Endothelial cell of umbilical vein (primary cell): ENCODE measurements around the gene PDLIM5. TPM values are rescaled to one million over a fixed set of nuclear protein-coding genes. Genes with fewer than 3 reads are reported as not detected.

ENCODE experiments used
- BruUV-seq: library from RNA; stranded (reverse); fragments of 400-500 nt; replicated peaks from 2 replicates; lab custom pipeline; 2021; lab: Mats Ljungman, UMichigan
- CTCF ChIA-PET: fragments of 300-600, 350-600 bp; sonication (Branson Sonifier 250); formaldehyde crosslinking; loops from one replicate; lab custom pipeline; 2021; ENCODE audit warnings: antibody characterized with exemption, inconsistent platforms; lab: Charles Lee
- POLR2A ChIA-PET: fragments of 300-600, 350-600 bp; sonication (Branson Sonifier 250); formaldehyde crosslinking; loops from one replicate; lab custom pipeline; 2021; ENCODE audit warnings: antibody characterized with exemption, inconsistent platforms; lab: Charles Lee
- DNase-seq: peaks from one replicate; pipeline ENCODE4 v3.0.0-alpha.2; 2011; ENCODE audit warnings: low read depth, low spot score
- FAIRE-seq: peaks from 2 replicates; lab custom pipeline; 2011; peaks lifted over from hg19 to GRCh38; lab: Jason Lieb, UNC
- H2AFZ ChIP-seq: 2 replicates; pipeline ENCODE4 v1.6.0; 2012; ENCODE audit warnings: low read depth, low read length, control low read depth, inconsistent platforms
- H3K27ac ChIP-seq: 2 replicates; pipeline ENCODE4 v1.5.1; 2011; ENCODE audit warnings: low read depth, mild to moderate bottlenecking, control low read depth, low read length, moderate library complexity; ENCODE audit not compliant: insufficient read depth
- H3K27me3 ChIP-seq, 2 experiments: 2 replicates each; pipeline versions ENCODE4 v1.6.0 to v1.6.1; 2011; ENCODE audit warnings: low read length in 2 of 2, mixed read lengths in 1 of 2; ENCODE audit not compliant: control insufficient read depth in 2 of 2, insufficient read depth in 2 of 2
- H3K36me3 ChIP-seq, 2 experiments: 2 replicates in 1 of 2; 3 replicates in 1 of 2; pipeline ENCODE4 v1.5.1; 2011; ENCODE audit warnings: low read length in 2 of 2, mild to moderate bottlenecking in 1 of 2, moderate library complexity in 1 of 2; ENCODE audit not compliant: control insufficient read depth in 2 of 2, insufficient read depth in 2 of 2; ENCODE audit errors: extremely low read depth in 1 of 2
- H3K4me1 ChIP-seq: 3 replicates; pipeline ENCODE4 v1.5.1; 2011; ENCODE audit warnings: mild to moderate bottlenecking, low read length; ENCODE audit not compliant: control insufficient read depth, insufficient read depth; ENCODE audit errors: extremely low read depth
- H3K4me2 ChIP-seq: 2 replicates; pipeline ENCODE4 v1.6.1; 2011; ENCODE audit warnings: low read length, control low read depth, mixed read lengths; ENCODE audit not compliant: insufficient read depth
- H3K4me3 ChIP-seq, 3 experiments: fragments of 200-600 bp in 1 of 3; sonication (generic), shearing (Covaris generic) in 1 of 3; replicated peaks in 1 of 3; 2 replicates each; pipeline ENCODE4 v1.5.1; 2011 to 2016; ENCODE audit warnings: control low read depth in 3 of 3, low read length in 3 of 3, mild to moderate bottlenecking in 2 of 3, inconsistent platforms in 1 of 3, low read depth in 1 of 3, moderate library complexity in 1 of 3; ENCODE audit not compliant: insufficient read depth in 1 of 3
- H3K79me2 ChIP-seq: 2 replicates; pipeline ENCODE4 v1.6.0; 2012; ENCODE audit warnings: low read length, inconsistent platforms; ENCODE audit not compliant: control insufficient read depth, insufficient read depth
- H3K9ac ChIP-seq: replicated peaks from 2 replicates; pipeline ENCODE3; 2011; ENCODE audit warnings: low read length, control low read depth; ENCODE audit not compliant: insufficient read depth; ENCODE audit errors: extremely low read depth
- H3K9me1 ChIP-seq: replicated peaks from 3 replicates; pipeline ENCODE4 v1.6.0; 2011; ENCODE audit warnings: mild to moderate bottlenecking, low read length; ENCODE audit not compliant: control insufficient read depth, insufficient read depth; ENCODE audit errors: extremely low read depth
- H3K9me3 ChIP-seq: replicated peaks from 2 replicates; pipeline ENCODE4 v1.5.1; 2012; ENCODE audit warnings: low read length, inconsistent platforms; ENCODE audit not compliant: control insufficient read depth, insufficient read depth
- H4K20me1 ChIP-seq: replicated peaks from 2 replicates; pipeline ENCODE3; 2011; ENCODE audit warnings: mild to moderate bottlenecking, low read length; ENCODE audit not compliant: control insufficient read depth, insufficient read depth; ENCODE audit errors: extremely low read depth
- CTCF ChIP-seq, 2 donors: IDR thresholded peaks; 1 replicate in 1 of 2; 2 replicates in 1 of 2; pipeline ENCODE4 v1.5.1; 2011; ENCODE audit warnings: low read length in 2 of 2, mild to moderate bottlenecking in 2 of 2, moderate library complexity in 2 of 2, control low read depth in 1 of 2, inconsistent platforms in 1 of 2, low read depth in 1 of 2; ENCODE audit not compliant: insufficient read depth in 1 of 2; ENCODE audit errors: extremely low read depth in 1 of 2
- EZH2 ChIP-seq: IDR thresholded peaks from 2 replicates; pipeline ENCODE4 v1.6.1; 2012; ENCODE audit warnings: borderline replicate concordance, low read depth, mild to moderate bottlenecking, moderate library complexity, low read length, inconsistent platforms; ENCODE audit not compliant: severe bottlenecking
- FOS ChIP-seq: IDR thresholded peaks from 2 replicates; pipeline ENCODE4 v1.6.1; 2011; ENCODE audit warnings: mild to moderate bottlenecking, low read length, moderate library complexity, borderline replicate concordance; ENCODE audit not compliant: insufficient read depth
- GATA2 ChIP-seq: IDR thresholded peaks from 2 replicates; pipeline ENCODE4 v1.7.0; 2011; ENCODE audit warnings: low read depth, mild to moderate bottlenecking, moderate library complexity, mixed read lengths, low read length; ENCODE audit not compliant: insufficient read length, insufficient read depth
- JUN ChIP-seq: IDR thresholded peaks from 2 replicates; pipeline ENCODE4 v1.6.1; 2011; ENCODE audit warnings: borderline replicate concordance, low read depth; ENCODE audit not compliant: insufficient read length, insufficient read depth
- MYC ChIP-seq: IDR thresholded peaks from one replicate; pipeline ENCODE4 v1.6.1; 2011; ENCODE audit warnings: mild to moderate bottlenecking, low read depth, low read length
- POLR2A ChIP-seq: IDR thresholded peaks from 2 replicates; pipeline ENCODE4 v1.6.1; 2012; ENCODE audit warnings: low read depth, mild to moderate bottlenecking, control low read depth, low read length
- POLR2AphosphoS5 ChIP-seq: IDR thresholded peaks from 2 replicates; pipeline ENCODE4 v1.6.1; 2012; ENCODE audit warnings: low read depth, mild to moderate bottlenecking, control low read depth, low read length, moderate library complexity; ENCODE audit not compliant: insufficient read depth
- dilution Hi-C: fragments of 300-500 bp; cut with MboI; formaldehyde crosslinking; loops from one replicate; pipeline ENCODE4 v1.15.0; 2019; ENCODE audit warnings: low sequenced_read_pairs; ENCODE audit not compliant: extremely low pct_ligation_motif_present
- intact Hi-C: fragments of 100-400 bp; cut with micrococcal nuclease; formaldehyde crosslinking; loops from one replicate; pipeline ENCODE4 v1.10.0; 2022
- polyA plus RNA-seq, 4 experiments: library from polyadenylated mRNA; depleted of rRNA in 3 of 4; stranded (reverse) in 3 of 4; unstranded in 1 of 4; fragments of >200 nt; gene quantifications; 2 replicates each; pipeline versions ENCODE4 v1.2.1 to v1.2.3, GENCODE V29; 2011 to 2012; ENCODE audit warnings: missing spikeins in 1 of 4
- total RNA-seq: library from RNA; stranded (reverse); gene quantifications from 2 replicates; pipeline ENCODE4 v1.2.3, GENCODE V29; 2021
- TF ChIP-seq, protein P1 (sequence below): IDR thresholded peaks from 2 replicates; pipeline ENCODE4 v1.6.1; 2011; ENCODE audit not compliant: insufficient read depth, insufficient read length

Gene PDLIM5
- total and polyA plus RNA-seq, 2 donors (not counting 3 experiments of a cell fraction or from before 2014, with no cell fraction given): 243 to 310 TPM

DNA sequence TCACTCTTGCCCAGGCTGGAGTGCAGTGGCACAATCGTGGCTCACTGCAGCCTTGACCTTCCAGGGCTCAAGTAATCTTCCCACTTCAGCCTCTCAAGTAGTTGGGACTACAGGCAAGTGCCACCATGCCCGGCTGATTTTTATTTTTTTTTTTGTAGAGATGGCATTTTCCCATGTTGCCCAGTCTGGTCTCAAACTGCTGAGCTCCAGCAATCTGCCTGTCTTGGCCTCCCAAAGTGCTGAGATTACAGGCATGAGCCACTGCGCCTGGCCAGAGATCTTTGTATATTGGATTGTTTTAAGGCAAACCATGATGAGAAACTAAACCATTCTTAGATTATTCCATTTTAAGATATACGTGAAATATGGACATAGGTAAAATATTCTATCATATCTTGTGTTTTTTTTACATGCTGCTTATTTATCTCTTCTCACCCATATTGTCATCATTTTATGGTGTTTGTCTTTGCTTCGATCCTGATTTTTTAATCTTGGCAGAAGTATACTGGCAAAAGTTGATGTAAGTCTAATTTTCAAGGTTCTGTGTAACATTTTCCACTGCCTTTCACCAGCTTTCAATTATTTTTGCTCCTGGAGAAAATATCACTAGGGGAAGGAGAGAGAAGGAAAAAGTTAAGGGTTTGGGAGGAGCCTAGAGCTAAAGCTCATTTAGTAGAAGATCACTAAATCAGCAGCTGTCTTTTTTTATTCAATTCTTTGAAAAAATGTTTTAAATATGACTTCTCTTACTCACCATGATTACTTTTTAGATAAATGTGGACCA, 27.8 kb downstream of the PDLIM5 start:
- POLR2A ChIA-PET: interaction anchor here (0.7 kb wide), 1 partner anchor 625 kb away, joined by 3 read pairs; no protein-coding TSS in a partner anchor
- Histone ChIP-seq H4K20me1 (peaks cover 6% of the 10 kb centered on the region), H3K4me2 (no peak overlapping the region), H3K9me1 (peaks cover 3% of the 10 kb centered on the region), H2AFZ (no peak overlapping the region), H3K4me1 (peaks cover 10% of the 10 kb centered on the region), H3K79me2 (peaks cover 94% of the 10 kb centered on the region), H3K9ac (no peak overlapping the region), H3K9me3 (no peaks in the 10 kb centered on the region), H3K27ac (no peak overlapping the region), H3K36me3 (peaks cover 0 to 4% of the 10 kb centered on the region in 2 experiments), H3K4me3 (no peak overlapping the region), H3K27me3 (no peaks in the 10 kb centered on the region)
- intact Hi-C loops (no loop called here), dilution Hi-C loops (no loop called here)
- BruUV-seq: no TSS peak
- CTCF ChIA-PET: interaction anchor here (1.4 to 1.5 kb wide), 2 partner anchors 27 to 73 kb away, joined by 4 to 8 read pairs; no protein-coding TSS in a partner anchor
- TF ChIP-seq FOS (no peak), POLR2A (no peak), CTCF (IDR thresholded peaks at IDR 0.05; ENCODE audit: extremely low read depth in 1 of 2, insufficient read depth in 1 of 2, low read depth in 1 of 2, low read length in 2 of 2) (no peak), GATA2 (no peak), JUN (no peak), EZH2 (no peak), POLR2AphosphoS5 (no peak), MYC (no peak)
- TF ChIP-seq, protein P1, sequence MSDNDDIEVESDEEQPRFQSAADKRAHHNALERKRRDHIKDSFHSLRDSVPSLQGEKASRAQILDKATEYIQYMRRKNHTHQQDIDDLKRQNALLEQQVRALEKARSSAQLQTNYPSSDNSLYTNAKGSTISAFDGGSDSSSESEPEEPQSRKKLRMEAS: no peak
- FAIRE-seq (no peak), DNase-seq (no peak)
